Skeletal muscle tissue (tissue), 4 donors: ENCODE measurements around the gene CRLF3. TPM values are rescaled to one million over a fixed set of nuclear protein-coding genes. Genes with fewer than 3 reads are reported as not detected.
"Not testable (repeated sequence)": the region's sequence is repeated elsewhere in the genome, so short reads cannot be mapped to it uniquely, and the experiment has no call there.

Source experiments
- H3K27ac ChIP-seq: one replicate; pipeline ENCODE4 v1.7.0; 2013; ENCODE audit warnings: mild to moderate bottlenecking, low read depth, low read length, inconsistent platforms
- H3K27me3 ChIP-seq, 3 donors: one replicate each; pipeline ENCODE4 v1.7.0; 2013; ENCODE audit warnings: low read length in 3 of 3; ENCODE audit not compliant: control insufficient read depth in 3 of 3, insufficient read depth in 3 of 3
- H3K36me3 ChIP-seq, 3 donors: one replicate each; pipeline ENCODE4 v1.7.0; 2013; ENCODE audit warnings: low read length in 3 of 3; ENCODE audit not compliant: control insufficient read depth in 3 of 3, insufficient read depth in 3 of 3
- H3K4me1 ChIP-seq, 3 donors: one replicate each; pipeline ENCODE4 v1.7.0; 2013; ENCODE audit warnings: low read length in 3 of 3, mild to moderate bottlenecking in 3 of 3; ENCODE audit not compliant: control insufficient read depth in 3 of 3, insufficient read depth in 3 of 3
- H3K4me3 ChIP-seq, 3 donors: one replicate each; pipeline ENCODE4 v1.7.0; 2013; ENCODE audit warnings: low read length in 3 of 3
- H3K9ac ChIP-seq, 3 donors: one replicate each; pipeline ENCODE4 v1.7.0; 2013; ENCODE audit warnings: low read length in 3 of 3, mild to moderate bottlenecking in 3 of 3, moderate library complexity in 2 of 3, low read depth in 1 of 3
- H3K9me3 ChIP-seq, 3 donors: one replicate each; pipeline ENCODE4 v1.7.0; 2013; ENCODE audit warnings: low read length in 3 of 3; ENCODE audit not compliant: control insufficient read depth in 3 of 3
- total RNA-seq: library from RNA; depleted of rRNA; stranded (reverse); fragments of >200 nt; gene quantifications from one replicate; pipeline ENCODE4 v1.2.3, GENCODE V29; 2014
- donor health status: Osteomylitis.

Gene CRLF3
- total RNA-seq, 1 donor from 2014 or later: 7.8 TPM

DNA sequence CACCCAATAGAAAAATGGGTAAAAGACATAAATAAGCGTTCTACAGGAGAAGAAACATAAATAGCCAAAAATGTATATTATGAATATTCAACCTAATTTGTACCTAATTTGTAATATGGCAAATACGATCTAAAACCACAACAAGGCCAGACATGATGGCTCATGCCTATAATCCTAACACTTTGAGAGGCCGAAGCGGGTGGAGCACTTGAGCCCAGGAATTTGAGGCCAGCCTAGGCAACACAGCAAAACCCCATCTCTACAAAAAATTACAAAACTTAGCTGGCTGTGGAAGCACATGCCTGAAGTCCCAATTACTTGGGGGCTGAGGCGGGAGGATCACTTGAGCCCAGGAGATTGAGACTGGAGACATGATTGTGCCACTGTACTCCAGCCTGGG is 30.1 kb downstream of the CRLF3 start:
- Histone ChIP-seq H3K36me3 (peaks cover 5 to 17% (median 12%) of the 10 kb centered on the region in 3 donors), H3K4me3 (no peak overlapping the region)

DNA sequence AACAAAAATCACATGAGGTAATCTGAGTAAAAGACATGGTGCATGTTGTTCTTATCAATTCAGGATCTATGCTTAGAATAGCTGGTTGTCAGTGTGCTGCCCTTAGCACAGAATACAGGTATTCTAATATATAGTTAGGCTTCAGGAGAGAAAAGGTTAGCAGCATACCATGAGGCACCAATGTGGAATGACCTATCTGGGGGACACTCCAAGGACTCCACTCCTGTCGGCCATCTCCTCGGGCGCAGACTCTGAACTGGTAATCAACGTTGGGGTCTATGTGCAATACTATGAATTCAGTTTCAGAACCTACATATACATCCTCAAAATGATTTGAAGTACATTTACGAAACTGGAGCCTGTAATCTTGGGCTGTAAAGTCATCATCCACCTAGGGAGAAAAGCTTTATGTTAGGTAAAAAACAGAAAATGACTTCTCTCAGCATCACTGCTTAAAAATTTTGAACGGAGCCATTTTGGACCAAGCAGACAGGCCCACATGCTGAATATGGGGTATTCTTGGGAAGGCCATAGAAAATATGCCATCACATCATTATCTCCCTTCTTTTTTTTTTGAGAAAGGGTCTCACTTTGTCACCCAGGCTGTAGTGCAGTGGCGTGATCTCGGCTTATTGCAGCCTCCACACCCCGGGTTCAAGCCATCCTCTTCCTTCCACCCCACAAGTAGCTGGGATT is 31.1 kb downstream of the CRLF3 start:
- no peak overlapping the region for H3K9ac ChIP-seq
- no peak overlapping the region for H3K27ac ChIP-seq
- H3K27me3 ChIP-seq: no peaks in the 10 kb centered on the region
- H3K9me3 ChIP-seq: no peaks in the 10 kb centered on the region
- peaks cover 8 to 24% (median 19%) of the 10 kb centered on the region in 3 donors for H3K36me3 ChIP-seq
- H3K4me1 ChIP-seq: no peaks in the 10 kb centered on the region
- H3K4me3 ChIP-seq: no peak overlapping the region

More for the DNA sequence above, 30.1 kb downstream of the CRLF3 start:
- Histone ChIP-seq H3K9ac (no peak overlapping the region), H3K27ac (no peak overlapping the region), H3K4me1 (no peaks in the 10 kb centered on the region), H3K9me3 (no peaks in the 10 kb centered on the region), H3K27me3 (no peaks in the 10 kb centered on the region)

- Histone ChIP-seq H3K27ac (no peak overlapping the region), H3K4me3 (no peak overlapping the region), H3K9ac (no peak overlapping the region), H3K27me3 (no peaks in the 10 kb centered on the region), H3K36me3 (peaks cover 9 to 24% (median 13%) of the 10 kb centered on the region in 3 donors), H3K9me3 (no peaks in the 10 kb centered on the region), H3K4me1 (no peaks in the 10 kb centered on the region)
These were observed 34.2 kb downstream of the CRLF3 start for GRCh38 chr17:30790279-30790678.

DNA sequence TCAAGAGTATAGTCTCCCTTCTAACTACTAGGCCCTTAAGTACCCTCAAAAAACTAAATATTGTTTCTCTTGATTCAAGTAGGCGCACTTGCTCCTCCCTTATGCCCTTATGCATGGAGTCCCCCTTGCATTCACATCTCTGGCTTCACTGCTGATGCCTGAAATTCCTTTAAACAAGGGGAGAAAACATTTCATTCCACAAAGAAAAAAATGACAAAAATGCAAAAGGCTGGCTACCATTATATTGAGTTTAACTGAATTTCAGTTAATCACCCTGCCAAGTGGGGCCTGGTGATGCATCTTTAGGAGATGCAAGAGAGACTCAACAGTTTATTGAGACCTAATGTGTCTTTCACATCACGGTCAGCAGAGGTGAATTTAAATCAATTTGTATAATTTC is 35.6 kb downstream of the CRLF3 start:
- no peak overlapping the region for H3K4me3 ChIP-seq
- no peaks in the 10 kb centered on the region for H3K27me3 ChIP-seq
- peaks cover 9 to 20% (median 17%) of the 10 kb centered on the region in 3 donors for H3K36me3 ChIP-seq
- no peaks in the 10 kb centered on the region for H3K4me1 ChIP-seq
- H3K9me3 ChIP-seq: no peaks in the 10 kb centered on the region
- H3K27ac ChIP-seq: no peak overlapping the region
- H3K9ac ChIP-seq: no peak overlapping the region

GRCh38 chr17:30782206-30782605 is 42.3 kb downstream of the CRLF3 start:
- Histone ChIP-seq H3K9me3 (no peaks in the 10 kb centered on the region), H3K27ac (no peak overlapping the region), H3K4me3 (no peak overlapping the region), H3K9ac (no peak overlapping the region), H3K4me1 (no peaks in the 10 kb centered on the region), H3K36me3 (peaks cover 4 to 10% (median 10%) of the 10 kb centered on the region in 3 donors), H3K27me3 (no peaks in the 10 kb centered on the region)

DNA sequence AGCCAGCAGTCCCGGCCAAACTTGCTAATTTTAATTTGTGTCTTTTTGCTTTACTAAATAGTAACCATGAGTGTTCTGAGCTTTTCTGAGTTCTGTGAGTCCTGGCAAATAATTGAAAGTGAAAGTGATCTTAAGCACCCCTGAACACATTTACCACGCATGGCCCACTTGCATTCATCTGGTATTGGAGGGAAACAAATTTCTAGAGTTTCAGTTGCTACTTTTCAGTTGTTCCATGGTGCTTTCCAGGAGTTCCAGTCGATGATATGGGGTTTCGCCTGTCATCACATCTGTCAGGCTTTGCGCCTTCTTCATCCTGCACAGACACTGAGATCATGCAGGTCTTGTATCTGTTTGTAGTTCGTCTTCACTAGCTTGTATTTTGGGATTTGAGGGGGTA is 44.1 kb downstream of the CRLF3 start:
- Histone ChIP-seq H3K27ac (no peak overlapping the region), H3K36me3 (peaks cover 2 to 10% (median 8%) of the 10 kb centered on the region in 3 donors), H3K9me3 (no peaks in the 10 kb centered on the region), H3K4me3 (no peak overlapping the region), H3K9ac (no peak overlapping the region), H3K27me3 (no peaks in the 10 kb centered on the region), H3K4me1 (no peaks in the 10 kb centered on the region)

DNA sequence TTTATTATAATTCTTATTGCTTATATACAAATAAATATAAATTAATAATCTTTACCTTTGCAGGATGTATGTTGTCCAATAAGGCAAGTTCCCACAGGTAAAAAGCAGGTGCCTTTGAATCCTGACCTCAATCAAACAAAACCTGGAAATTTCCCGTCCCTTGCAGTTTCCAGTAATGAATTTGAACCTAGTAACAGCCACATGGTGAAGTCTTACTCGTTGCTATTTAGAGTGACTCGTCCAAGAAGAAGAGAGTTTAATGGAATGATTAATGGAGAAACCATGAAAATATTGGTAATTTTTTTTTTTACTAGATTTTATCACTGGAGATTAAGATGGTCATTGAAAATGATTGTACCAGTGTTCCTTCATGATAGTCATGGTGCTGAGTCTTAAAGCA is 55.7 kb downstream of the CRLF3 start:
- not testable (repeated sequence) for H3K27me3 ChIP-seq, H3K4me3 ChIP-seq, H3K27ac ChIP-seq, H3K36me3 ChIP-seq, H3K9me3 ChIP-seq, H3K9ac ChIP-seq, H3K4me1 ChIP-seq

DNA sequence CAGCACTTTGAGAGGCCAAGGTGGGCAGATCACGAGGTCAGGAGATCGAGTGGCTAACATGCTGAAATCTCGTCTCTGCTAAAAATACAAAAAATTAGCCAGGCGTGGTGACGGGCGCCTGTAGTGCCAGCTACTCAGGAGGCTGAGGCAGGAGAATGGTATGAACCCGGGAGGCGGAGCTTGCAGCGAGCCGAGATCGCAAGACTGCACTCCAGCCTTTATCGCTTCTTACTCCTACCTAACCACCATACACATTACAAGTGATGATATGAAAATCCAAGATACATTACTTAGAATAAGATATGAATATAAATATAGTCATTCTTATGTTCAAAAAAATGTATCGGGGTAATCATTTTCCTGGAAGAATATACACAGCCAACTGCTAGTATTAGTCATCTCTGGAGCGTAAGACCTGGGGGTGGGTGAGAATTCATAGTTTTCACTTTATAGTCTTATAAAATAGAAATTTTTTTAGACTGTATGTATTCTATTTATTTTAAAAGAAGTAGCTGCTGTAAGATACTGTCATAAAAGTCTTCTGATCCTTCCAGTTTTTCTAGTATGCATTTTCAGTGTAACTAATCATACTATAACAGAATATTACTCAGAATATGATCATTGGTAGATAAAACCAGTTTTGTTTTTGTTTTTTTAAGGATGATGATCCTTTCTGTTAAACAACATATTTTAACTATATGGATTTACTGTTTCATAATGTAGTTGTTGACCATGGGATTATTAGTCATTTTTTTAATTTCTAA is 56.7 kb downstream of the CRLF3 start:
- not testable (repeated sequence) for H3K27me3 ChIP-seq, H3K4me1 ChIP-seq, H3K27ac ChIP-seq, H3K9ac ChIP-seq, H3K4me3 ChIP-seq, H3K36me3 ChIP-seq, H3K9me3 ChIP-seq

DNA sequence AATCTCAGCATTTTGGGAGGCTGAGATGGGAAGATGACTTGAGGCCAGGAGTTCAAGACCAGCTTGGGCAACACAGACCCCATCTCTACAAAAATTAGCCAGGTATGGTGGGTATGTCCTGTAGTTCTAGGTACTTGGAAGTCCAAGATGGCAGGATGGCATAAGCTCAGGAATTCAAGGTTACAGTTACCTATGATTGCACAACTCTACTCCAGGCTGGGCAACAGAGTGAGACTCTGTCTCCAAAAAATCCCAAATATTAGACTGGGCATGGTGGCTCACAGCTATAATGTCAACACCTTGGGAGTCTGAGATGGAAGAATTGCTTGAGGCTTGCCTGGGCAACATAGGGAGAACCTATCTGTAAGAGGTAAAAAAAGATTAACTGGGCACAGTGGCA is 63.4 kb downstream of the CRLF3 start:
- no peaks in the 10 kb centered on the region for H3K4me1 ChIP-seq
- H3K4me3 ChIP-seq: no peak overlapping the region
- peaks cover 0 to 4% (median 0%) of the 10 kb centered on the region in 3 donors for H3K36me3 ChIP-seq
- no peak overlapping the region for H3K9ac ChIP-seq
- H3K27me3 ChIP-seq: no peaks in the 10 kb centered on the region
- no peak overlapping the region for H3K27ac ChIP-seq
- no peaks in the 10 kb centered on the region for H3K9me3 ChIP-seq

DNA sequence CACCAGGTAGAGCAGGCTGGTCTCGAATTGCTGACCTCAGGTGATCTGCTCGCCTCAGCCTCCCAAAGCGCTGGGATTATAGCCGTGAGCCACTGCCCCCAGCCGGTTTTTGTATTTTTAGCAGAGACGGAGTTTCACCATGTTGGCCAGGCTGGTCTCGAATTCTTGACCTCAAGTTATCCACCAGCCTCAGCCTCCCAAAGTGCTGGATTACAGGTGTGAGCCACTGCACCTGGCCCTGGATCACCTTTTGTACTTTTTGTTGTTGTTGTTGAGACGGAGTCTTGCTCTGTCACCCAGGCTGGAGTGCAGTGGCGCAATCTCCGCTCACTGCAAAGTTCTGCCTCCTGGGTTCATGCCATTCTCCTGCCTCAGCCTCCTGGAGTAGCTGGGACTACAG is 71.2 kb downstream of the CRLF3 start:
- not testable (repeated sequence) for H3K27me3 ChIP-seq, H3K9ac ChIP-seq, H3K4me3 ChIP-seq, H3K27ac ChIP-seq, H3K9me3 ChIP-seq, H3K36me3 ChIP-seq, H3K4me1 ChIP-seq
